GM19468 (cell line): ENCODE data around the gene HINFP.
"Not testable (repeated sequence)": the region's sequence is repeated elsewhere in the genome, so short reads cannot be mapped to it uniquely, and the experiment has no call there.

Experiments
- ATAC-seq: cut with Tn5 transposase; IDR thresholded peaks from one replicate; pipeline ENCODE4 v1.9.1; 2021; ENCODE audit warnings: mild to moderate bottlenecking, moderate library complexity, moderate number of reproducible peaks; ENCODE audit not compliant: unreplicated experiment; ENCODE audit errors: extremely low read depth

The HINFP gene

DNA sequence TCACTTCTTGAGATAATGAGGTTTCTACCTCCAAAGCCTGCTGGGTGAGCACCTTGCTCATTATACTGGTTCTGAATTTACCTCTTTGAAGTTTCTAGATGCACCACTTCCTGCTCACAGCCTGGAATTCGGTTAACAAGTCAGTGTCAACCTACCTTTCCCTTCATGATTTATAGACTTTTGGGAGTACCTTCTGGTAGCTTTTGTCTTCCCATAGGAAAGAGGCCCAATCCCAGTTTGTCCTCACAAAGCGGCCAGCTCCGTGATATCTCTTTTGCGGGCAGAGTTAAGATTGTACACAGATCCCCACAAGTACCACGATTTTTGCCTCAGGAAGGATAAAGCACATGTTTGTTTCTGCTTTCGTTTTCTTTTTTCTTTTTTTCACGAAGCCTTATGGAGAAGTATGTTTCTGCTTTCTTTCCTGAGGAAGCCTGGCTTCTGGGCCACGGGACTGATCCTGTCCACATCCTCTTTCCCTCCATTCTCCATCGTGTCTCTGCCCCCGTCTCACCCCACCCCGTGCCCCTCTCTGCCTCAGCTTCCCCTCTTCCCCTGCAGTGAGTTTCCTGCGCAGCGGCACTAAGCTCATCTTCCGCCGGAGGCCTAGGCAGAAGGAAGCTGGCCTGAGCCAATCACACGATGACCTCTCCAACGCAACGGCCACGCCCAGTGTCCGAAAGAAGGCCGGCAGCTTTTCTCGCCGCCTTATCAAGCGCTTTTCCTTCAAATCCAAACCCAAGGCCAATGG lies 5.7 kb upstream of the HINFP start:
- no peak for ATAC-seq

DNA sequence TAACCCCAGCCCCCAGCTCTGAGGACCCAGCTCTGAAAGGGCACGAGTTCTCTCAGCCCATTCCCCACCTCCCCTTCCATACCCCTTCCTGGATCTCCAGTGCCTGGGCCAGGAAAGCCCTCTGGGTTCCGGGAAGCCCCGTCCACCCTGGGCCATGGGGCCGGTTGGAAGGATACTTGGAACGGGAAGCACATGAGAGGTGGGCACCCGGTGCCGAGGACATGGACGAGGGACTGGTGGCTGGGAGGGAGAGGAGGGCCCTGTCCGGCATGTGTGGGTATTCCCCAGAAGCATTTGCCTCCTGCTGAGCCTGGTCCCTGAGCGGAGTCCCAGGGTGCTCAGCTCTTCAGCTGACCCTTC lies 5.2 kb upstream of the HINFP start:
- ATAC-seq: no peak

DNA sequence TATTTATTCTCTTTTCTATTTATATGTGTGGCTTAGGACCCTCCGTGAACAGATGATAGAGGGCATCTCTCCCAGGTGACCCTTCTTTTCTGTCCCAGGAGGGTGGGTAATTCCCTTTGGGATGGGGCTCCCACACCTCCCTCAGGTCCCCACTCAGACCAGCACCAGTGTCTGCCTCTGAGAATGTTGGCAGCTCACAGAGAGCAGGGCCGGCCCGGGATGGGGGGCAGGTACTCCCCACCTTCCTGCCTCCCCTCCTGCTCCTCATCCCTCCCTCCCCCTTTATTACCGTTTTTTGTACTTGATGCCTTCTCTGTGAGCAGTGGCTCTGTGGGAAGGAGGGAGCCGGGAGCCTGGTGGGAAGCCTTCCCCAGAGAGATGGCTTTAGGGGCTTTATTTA lies 4.8 kb upstream of the HINFP start:
- no peak for ATAC-seq

DNA sequence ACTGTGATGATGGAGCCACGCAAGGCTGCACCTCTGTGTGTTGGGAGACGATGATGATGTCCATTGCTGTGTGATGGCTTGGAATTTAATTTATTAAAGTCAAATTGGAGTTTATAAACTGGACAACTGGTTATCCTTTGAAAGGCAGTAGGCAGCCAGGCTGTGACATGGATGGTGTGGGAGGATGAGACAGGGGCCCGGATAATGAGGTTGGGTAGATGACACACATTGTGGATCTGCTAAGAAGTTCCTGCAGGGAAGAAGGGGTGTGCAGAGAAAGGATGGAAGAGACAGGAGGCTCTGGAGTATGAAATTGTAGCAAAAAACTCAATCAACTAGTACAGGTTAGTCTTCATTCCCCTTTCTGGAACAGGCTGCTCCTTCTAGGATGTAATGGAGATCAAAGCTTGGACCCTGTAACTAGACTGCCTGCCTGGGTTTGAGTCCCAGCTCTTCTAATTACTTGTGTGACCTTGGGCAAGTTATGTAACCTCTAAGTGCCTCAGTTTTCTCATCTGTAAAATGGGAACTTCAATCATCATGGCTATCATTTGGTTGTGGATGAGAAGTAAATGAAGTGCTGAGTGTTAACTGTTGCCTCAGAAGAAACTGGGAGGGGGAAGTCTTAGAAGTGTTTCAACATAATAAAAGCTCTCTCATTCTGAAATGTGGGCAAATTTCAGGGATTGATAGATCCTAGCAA lies 4.2 kb upstream of the HINFP start:
- ATAC-seq: no peak

DNA sequence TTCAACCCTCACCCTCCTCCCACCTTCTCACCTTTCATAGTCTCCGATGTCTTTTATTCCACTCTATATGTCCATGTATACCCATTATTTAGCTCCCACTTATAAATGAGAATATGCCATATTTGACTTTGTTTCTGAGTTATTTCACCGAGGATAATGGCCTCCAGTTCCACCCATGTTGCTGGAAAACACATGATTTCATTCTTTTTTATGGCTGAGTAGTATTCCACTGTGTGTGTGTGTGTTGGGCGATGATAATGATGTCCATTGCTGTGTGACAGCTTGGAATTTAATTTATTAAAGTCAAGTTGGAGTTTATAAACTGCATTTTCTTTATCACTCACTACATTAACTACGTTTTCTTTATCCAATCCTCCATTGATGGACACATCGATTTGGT lies 3.2 kb upstream of the HINFP start:
- ATAC-seq: no peak

DNA sequence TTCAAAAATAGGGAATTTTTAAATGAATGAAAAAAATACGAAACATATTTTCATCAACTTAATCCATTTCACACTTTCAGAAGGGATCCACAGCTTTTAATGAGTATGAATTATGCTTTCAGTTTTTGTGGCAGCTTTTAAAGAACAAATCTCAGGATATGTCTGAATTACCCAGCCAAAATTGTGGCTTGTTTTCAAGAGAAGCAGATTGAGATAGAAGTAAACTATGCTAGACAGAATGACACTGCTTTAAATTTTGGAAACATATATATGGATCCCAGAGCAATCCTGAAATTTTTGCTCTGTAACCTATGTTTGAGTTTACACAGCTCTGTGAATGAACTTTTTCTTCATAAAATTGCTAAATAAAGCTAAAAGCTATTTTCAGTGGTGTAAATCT lies 2.4 kb upstream of the HINFP start:
- ATAC-seq: no peak

DNA sequence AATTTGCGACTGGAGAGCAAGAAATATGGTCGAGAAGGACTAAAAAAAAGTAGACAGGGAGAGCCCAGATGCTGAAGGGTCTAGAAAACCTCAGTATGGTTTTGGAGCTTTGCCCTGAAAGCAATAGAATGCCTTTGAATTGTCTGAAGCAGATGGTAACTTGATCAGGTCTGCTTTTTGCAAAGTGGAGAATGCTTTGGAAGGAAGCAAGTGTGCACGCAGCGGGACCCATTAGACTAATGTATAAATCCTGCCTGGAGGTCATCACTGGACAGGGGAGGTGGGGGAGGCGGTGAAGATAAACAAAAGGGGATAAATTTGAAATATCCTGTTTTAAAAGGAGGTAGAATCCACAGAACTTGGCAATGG lies 757 bp upstream of the HINFP start:
- no peak for ATAC-seq

DNA sequence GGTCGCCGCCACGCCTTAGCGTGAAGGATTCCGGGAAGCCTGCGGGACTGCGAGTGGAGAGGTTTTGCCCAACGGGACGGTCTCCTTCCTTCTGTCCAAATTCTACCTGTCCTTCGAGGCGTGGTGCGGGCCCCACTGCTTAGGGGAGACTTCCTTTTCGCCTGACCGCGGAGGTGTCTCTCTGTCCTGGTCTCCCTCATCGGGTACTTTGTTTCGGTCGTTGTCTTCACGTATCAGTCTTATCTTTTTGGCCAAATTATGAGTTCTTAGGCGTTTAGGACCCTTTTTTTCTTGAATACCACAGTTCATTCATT lies 388 bp downstream of the HINFP start:
- no peak for ATAC-seq

DNA sequence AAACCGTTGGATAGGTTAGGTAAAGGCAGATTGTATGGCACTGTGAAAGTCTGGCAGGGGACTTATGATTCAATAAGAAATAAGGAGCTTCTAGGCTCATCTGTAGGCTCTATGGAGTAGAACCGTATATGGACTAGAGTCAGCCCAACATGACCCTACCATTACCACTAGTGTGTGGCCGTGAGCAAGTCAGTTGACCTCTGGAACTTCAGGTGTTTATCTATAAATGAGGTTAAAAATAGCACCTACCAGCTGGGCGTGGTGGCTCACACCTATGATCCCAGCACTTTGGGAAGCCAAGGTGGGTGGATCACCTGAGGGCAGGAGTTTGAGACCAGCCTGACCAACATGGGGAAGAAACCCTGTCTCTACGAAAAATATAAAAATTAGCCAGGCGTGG lies 4.4 kb downstream of the HINFP start:
- no peak for ATAC-seq

DNA sequence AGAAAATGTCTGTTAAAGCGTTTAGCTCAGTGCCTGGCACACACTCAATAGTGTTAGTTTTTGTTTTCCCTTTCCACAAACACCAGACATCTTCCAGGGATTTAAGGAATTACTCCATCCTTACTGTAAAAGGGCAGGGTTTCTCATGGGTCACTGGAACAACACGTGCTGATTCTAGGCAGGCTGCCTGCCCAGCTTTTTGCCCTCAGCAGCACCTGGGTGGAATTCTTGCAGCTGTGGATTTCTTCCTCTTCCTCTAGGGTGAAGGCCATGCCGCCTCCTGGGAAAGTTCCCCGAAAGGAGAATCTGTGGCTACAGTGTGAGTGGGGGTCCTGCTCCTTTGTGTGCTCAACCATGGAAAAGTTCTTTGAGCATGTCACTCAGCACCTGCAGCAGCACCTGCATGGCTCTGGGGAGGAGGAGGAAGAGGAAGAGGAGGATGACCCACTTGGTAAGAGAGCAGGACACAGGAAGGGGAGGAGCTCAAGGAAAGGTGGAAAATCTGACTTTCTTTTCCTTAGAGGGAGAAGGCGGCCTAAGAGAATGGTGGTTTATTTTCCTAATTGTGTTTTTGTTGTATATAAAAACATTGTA lies 5.4 kb downstream of the HINFP start:
- ATAC-seq: no peak

DNA sequence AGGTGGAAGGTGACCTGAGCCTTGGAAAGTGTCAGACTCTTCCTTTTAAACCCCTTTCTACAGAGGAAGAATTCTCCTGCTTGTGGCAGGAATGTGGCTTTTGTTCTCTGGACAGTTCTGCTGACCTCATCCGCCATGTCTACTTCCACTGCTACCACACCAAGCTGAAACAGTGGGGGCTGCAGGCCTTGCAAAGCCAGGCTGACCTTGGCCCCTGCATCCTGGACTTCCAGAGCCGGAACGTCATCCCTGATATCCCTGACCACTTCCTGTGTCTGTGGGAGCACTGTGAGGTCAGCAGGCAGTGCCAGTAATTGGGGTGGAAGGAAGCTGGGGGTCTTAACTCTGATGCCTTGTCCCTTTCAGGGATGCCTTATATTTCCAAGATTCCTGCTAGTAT lies 9.3 kb downstream of the HINFP start:
- ATAC-seq: no peak

DNA sequence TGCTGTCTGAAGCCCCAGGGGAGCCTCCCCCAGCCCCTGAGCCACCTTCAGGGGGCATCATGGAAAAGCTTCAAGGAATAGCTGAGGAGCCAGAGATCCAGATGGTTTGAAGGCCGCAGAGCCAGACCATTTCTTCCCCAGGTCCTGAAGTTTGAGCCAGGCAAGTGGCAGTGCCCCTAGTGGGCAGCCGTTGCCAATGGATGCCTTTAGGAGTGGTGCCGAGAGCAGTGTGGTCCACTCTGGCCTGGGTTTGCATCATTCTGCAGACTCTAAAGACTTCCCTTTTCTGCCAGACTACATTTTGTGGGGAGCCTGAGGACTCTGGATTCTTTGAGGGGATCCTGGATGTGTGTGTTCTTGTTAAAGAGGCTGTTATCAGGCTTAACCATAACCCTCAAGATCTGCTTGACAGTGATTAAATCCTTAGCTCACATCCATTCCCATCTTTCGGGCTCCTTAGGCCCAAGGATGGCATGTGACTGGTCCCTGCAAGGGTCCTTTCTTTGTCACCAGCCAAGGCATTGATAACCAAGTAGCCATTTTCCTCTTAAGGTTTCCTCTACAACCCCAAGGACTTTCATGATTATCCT lies 13.1 kb downstream of the HINFP start:
- no peak for ATAC-seq

DNA sequence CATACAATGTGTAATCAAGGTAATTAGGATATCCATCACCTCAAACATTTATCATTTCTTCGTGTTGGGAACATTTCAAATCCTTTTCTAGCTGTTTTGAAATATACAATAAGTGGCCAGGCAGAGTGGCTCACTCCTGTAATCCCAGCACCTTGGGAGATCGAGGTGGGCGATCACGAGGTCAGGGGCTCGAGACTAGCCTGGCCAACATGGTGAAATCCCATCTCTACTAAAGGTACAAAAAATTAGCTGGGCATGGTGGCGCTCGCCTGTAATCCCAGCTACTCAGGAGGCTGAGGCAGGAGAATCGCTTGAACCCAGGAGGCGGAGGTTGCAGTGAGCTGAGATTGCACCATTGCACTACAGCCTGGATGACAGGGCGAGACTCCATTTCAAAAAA lies 17.9 kb downstream of the HINFP start:
- not testable (repeated sequence) for ATAC-seq

DNA sequence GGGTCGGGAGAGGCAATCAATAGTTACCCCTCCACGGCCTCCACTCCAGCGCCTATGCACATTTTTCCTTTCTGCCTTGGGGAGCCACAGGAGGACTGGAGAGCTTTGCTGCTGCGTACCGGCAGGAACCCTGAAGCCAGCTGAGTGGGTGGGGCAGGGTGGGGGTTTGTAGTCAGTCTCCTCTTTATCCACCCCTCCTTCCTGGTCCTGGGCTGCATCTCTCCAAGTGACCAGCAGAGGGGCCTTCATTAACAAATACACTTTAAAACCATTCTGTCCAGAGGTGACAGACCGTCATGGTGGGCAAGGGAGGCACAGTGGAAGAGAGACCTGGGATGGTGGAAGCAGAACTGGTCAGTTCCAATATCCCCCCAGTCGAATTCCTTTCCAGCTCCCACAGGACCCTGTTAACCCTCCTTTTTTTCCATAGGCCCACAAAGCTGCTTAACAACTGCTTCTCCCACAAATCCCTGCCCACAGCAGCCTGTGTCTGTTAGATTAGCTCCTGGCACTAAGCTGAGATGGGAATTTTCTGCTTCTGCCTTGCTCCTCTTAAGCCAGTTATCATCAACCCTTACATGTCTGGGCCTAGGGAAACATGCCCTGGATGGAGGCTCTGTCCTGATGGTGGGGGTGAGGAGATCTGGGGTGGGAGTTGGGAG lies 23.6 kb downstream of the HINFP start:
- no peak for ATAC-seq

DNA sequence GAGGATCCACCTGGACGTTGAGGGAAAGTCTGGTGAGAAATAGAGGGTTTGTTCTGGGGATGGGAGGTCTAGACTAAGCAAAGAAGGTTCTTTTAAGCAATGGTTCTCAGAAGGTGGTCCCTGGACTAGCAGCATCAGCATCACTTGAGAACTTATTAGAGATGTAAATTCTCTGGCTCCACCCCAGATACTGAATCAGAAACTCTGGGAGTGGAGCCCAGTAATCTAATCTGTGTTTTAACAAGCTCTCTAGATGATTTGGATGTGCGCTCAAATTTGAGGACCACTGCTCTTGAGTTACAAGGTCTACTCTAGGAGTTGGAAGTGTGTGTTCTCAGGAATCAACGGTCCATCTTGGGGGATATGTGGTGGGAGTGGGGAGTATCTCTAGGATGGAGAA lies 24.2 kb downstream of the HINFP start:
- no peak for ATAC-seq

DNA sequence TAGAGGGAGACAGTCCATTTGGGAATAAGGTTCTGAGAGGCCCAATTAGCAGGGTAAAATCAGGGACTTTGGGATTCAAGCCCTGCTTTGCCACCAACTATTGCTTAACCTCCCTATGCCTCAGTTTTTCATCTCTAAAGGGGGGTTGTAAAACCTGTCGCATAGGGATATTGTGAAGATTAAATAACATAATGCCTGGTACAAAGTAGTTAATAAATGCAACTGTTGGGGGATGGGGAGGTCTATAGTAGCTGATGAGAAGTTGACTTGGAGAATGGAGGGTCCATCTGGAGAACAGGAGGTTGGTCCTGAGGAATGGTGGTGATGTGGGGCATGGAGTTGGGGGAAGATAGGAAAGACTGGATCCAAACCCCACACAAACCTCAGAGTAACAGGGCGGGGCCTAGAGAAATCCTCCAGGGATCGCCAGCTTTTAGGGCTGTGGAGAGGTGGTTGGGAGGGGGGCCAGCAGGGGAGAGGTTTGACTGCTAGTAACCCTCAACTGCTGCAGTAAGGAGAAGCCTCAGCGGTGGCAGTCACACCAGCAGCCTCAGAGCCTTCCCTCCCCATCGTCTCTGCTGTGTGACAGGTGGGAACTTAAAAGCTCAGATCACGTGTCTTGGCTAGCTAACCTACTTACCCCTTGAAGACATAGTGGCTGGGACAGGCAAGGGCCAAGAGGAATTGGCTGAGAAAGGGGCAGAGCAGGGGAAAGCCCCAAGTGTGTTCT lies 26.4 kb downstream of the HINFP start:
- no peak for ATAC-seq

DNA sequence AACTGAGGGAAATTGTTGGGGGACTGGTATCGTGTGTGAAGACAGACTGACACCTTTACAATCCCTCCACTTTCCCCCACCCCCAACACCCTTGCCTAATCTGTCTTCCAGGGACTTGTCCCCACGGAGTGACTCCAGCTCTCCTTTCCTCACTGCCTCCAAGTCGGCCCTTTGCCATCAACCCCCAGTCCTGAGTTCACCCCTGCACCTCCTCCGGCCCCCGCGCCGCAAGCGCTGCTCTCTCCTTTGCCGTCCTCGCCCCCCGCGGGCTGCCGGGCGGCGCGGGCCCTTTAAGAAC lies 27.3 kb downstream of the HINFP start:
- ATAC-seq: no peak

DNA sequence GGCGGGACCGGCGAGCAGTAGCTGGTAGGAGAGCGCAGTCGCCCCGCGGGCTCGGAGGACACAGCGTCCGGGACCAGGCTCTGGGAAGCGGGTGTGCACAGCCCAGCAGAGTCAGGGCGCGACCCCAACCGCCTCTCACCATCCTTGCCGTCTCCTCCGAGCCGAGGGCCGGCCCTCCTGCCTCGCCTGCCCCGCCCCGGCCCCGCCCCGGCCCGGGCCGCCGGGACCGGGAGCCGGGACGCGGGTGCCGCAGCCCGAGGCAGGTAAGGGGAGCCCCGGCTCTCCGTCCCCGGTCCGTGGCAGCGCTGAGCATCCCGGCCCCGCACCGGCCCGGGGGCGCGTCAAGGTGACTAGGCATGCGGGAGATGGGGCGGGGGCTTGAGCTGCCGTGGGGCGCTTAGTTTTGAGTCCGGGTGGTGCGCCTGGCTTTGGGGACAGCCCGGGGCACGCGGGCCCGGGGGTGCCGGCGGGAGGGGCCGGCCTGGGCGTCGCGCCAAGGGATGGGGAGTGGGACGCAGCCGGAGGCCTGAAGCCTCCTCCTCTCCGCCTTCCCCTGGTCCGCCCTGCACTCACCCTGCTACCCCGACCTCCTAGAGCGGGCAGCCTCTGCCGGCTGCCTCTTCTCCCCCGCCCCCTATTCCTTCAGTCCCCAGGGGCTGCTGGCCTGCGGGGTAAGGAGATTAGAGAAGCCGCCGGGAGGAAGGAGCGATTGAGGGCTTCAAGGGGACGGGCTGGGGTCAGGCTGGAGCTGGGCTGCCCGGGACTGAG lies 27.8 kb downstream of the HINFP start, which contains the start of gene ABCG4:
ABCG4 (plus strand) TSS at position 35 of the 768 bp plus-strand sequence. CDS start 914 bp downstream, outside the sequence.
- ATAC-seq: no peak

DNA sequence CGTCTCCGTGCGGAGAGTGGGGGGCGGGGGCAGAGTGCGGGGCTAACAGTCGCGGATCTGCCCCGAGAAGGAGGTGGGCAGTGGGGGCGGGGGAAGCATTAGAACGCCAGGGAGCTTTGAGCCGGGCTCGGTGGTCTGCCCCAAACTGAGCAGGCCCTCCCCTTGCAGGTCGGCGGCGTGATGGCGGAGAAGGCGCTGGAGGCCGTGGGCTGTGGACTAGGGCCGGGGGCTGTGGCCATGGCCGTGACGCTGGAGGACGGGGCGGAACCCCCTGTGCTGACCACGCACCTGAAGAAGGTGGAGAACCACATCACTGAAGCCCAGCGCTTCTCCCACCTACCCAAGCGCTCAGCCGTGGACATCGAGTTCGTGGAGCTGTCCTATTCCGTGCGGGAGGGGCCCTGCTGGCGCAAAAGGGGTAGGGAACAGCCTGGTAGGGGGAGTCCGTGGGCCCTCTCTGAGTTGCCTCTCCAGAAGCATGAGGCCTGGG lies 28.5 kb downstream of the HINFP start:
- no peak for ATAC-seq

DNA sequence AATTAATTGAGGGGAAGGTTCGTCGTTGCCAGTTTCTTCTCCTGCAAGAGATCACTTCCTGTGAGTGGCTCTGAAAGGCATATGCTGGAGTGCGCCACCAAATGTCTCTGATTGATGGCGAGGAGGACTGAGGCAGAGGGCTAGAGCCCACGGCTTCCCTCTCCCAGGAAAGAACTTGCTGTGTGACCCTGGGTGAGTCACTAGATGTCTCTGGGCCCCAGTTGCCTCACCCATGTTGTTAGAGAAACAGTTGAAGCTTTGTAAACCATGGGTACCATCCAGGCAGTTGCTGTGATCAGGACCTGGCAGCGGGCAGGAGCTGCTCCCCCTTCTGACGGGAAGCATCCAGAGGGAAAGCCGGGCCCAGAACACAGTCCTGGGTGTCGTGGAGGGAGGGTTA lies 30.7 kb downstream of the HINFP start:
- no peak for ATAC-seq
